Pons (tissue), 1 donor: ENCODE measurements around the gene PKP2.
"Not testable (repeated sequence)": the region's sequence is repeated elsewhere in the genome, so short reads cannot be mapped to it uniquely, and the experiment has no call there.

Experiments
- DNase-seq: peaks from one replicate; pipeline ENCODE4 v3.0.0-alpha.2; 2016; ENCODE audit warnings: low spot score

The PKP2 gene

DNA sequence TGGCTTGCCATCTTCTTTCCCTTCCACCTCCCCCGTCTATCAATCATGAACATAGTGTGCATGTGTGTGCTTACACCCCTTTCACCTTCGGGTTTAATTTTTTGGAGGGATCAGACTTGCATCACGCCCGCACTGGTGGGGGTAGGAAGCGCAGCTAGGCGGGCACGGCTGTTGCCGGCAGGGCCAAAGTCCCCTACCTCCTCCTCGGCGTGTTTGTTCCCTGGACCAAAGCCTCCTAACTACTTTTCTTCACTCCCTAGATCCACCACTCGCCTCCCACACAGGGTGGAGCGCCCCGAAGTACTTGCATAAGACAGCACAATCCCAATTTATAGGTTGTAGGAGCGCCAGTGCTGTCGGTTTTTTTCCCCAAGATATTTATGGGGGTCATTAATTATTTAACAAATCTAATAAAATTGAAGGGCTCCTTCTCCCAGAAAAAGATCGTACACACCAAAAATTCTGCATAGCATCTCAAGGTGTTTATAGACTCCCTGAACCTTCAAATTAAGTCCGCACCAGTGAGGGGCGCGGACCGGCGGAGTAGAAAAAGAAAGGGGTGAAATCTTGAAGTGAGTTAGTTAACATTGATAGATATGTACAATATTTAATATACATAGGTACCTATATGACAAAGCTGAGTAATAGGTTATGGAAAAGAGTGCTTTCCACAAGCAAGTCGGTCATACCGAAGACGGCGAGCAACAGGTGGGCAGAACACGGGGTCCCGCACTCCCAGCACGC is 717 bp downstream of the PKP2 start:
- no peak for DNase-seq

GRCh38 chr12:32894566-32894965 is 2.0 kb downstream of the PKP2 start:
- no peak for DNase-seq

DNA sequence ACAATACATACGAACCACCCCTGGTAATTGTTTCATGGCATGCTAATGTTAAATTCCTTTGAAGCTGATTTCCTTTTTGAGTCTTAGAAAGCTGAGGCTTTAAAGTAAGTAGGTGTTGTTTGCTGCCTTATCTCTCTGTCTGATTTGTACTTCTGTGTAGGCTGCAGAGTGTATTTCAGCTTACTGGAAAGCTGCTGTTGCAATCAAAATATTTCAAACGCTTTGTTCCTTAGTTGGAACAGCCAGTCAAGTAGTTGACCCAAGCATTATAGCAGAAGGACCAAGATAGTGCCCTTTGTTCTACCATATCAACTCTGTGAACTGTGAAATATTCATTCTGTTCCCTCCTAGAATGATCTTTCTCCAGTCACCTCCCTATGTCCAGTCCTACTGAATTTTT is 3.1 kb downstream of the PKP2 start:
- no peak for DNase-seq

DNA sequence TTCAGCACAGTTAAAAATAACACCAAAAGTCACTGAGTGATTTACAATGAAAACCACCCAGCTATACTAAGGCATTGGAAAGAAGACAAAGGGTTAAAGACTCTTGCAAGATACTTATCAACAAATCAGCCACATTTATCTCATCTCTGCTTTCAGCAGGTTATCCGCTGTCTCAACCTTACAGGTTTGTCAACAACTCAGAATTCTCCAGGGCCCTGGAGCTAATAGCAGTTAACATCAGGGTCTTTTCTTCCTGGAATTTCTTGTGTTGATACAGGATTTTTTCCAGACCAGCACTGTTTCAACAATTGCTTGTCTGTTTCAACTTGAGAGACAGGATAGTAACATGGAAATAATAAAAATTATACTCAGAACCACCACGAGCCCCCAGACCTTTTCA is 3.5 kb downstream of the PKP2 start:
- DNase-seq, result no peak

DNA sequence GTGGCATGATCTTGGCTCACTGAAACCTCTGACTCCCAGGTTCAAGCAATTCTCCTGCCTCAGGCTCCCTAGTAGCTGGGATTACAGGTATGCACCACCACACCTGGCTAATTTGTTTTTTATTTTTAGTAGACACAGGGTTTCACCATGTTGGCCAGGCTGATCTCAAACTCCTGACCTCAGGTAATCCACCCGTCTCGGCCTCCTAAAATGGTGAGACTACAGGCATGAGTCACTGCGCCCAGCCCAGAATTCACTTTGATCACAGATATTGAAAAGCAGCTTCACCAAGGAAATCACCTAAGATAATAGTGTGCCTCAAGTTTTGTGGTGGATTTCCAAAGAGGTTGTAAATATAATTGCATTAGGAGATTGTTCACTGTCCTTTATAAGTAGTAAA is 4.2 kb downstream of the PKP2 start:
- DNase-seq, result not testable (repeated sequence)

GRCh38 chr12:32891956-32892355 is 4.6 kb downstream of the PKP2 start:
- DNase-seq, result no peak

DNA sequence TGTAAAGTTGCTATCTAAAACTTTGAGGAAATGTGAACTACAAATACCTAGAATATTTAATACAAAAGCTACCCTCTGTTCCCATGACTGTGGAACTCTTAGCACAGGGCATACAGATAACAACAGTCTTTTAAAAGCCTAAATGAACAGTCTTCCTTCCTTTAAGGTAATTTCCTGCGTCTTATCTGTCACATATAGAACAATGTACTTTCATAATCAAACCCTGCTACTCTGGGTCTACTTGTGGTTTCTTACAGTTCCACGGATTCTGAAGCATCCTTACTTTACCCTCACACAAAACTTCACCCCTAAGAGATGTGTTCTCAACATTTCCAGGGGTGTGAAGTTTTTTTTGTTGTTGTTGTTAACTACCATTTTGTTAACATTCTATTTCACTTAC is 5.1 kb downstream of the PKP2 start:
- DNase-seq, result no peak

GRCh38 chr12:32889011-32889760 is 7.4 kb downstream of the PKP2 start:
- DNase-seq, result no peak

DNA sequence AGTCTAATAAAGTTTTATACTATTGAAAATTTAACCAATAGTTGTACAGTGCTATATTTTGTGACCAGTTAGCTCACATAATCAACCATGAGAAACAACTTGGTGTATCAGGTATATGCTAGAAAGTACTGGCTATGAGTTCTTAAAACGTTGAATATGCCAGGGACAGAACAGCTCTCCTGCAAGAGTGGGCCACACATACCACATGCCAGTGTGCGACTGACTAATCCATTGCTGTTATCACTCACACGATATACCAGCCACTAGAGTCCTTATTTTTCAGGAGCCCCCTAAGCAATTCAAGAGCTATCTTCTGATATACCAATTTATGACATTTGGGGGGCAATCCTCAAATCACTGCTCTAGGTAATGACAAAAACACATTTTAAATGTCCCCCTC is 9.5 kb downstream of the PKP2 start:
- DNase-seq, result no peak

DNA sequence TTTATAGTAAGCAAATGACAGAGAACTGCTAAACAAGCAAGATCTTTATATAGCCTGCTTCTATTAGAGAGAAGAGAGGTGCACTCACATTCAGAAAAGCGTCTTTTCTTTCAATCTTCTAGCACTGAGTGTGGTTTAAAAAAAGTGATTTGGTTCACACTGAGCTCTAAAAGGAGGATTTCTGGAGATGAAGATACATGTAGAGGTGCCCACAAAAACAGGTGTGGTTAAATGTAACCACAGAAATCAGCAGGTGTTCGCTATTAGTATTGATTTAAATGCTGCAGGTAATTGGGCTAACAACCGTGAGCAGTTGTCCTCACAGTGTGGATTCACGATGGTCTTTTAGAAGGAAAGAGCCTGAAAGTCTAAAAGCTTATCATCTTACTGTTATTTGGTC is 10.7 kb downstream of the PKP2 start:
- DNase-seq, result no peak

GRCh38 chr12:32884962-32885361 is 11.6 kb downstream of the PKP2 start:
- DNase-seq, result no peak

- DNase-seq, result no peak
Observed at GRCh38 chr12:32881702-32882101, 14.9 kb downstream of the PKP2 start.

DNA sequence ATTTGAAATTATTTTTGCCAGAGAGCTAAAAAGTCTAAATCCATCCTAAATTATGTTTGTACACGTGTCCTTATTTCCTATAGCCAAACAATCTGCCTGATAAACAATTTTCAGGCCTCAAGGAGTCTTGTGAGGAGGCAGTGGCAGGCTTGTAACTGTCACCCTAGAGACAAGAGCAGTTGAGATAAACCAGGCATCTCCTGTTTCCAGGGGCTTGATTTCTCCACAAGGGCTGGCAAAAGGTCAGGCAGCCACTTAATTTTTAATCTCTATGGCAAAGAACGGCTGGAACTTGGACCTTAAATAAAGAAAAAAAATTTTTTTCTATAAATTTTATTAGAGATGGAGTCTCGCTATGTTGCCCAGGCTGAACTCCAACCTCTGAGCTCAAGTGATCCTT is 15.5 kb downstream of the PKP2 start:
- no peak for DNase-seq

DNA sequence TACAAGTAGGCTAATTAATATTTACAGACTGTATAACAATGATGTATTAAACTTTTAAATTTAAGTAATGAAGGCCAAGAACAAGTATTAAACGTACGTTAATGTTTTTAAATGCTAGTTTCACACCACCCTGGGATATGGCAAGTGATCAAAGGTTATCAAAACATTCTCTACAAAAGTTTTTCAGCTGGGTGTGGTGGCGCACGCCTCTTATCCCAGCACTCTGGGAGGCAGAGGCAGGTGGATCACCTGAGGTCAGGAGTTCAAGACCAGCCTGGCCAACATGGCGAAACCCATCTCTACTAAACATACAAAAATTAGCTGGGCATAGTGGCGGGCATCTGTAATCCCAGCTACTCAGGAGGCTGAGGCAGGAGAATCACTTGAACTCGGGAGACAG is 17.5 kb downstream of the PKP2 start:
- DNase-seq, result not testable (repeated sequence)

GRCh38 chr12:32877601-32878459 is 18.7 kb downstream of the PKP2 start:
- peak; percentile 30 for DNase-seq

DNA sequence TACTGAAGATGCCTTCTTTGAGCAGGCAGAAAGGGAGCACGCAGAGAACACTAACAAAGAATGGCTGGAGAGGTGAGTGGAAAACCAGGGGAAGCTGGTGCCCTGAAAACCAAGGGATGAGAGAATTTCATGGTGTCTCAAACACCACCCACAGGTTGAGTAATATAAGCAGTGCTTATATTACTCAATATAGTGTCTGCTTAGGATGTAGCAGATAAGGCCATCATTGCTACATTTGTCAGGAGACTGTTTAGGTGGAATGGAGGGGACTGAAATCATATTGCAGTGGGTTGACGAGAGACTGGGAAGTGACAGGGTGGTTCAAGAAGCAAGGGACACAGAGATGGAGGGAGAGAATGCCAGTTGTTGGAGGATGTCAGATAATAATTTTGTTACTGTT is 20.6 kb downstream of the PKP2 start:
- no peak for DNase-seq

- DNase-seq, result no peak
Observed at GRCh38 chr12:32874975-32875374, 21.6 kb downstream of the PKP2 start.

DNA sequence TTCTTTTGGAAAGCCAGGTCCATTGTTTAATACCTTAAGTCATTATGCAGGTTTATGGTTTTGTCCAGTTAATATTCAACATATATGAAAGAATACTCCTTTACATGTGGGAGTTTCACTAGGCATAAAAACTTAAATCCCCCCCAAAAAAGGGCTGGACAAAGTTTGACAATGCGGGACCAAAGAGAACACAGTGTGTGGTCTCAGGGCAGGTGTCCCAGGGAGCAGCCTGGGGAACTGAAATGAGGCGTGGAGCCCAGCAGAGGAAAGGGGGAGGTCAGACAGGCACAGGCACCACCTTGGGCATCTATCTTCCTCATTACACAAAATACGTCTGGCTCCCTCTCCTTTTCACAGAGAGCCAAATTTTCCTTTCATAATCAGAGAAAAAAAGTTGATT is 22.5 kb downstream of the PKP2 start:
- DNase-seq, result no peak

- DNase-seq, result not testable (repeated sequence)
Observed at GRCh38 chr12:32872416-32872815, 24.2 kb downstream of the PKP2 start.

DNA sequence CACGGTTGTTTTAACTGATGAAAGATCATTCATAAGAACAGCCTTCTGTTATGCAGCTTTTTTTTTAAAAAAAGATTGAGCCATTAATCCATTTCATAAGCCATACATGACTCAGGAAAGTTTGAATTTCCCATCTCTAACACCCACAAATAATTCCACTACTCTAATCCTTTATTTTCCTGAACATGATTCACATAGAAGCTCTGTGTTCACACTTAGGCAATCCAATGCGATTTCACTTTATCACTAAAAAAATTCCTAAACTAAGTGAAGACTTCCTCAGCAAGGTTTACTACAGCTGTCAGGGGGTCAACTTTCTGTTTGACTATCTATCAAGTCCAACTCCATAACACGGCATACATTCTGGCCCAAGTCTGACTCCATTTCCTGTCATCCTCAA is 25.9 kb downstream of the PKP2 start:
- DNase-seq, result no peak

DNA sequence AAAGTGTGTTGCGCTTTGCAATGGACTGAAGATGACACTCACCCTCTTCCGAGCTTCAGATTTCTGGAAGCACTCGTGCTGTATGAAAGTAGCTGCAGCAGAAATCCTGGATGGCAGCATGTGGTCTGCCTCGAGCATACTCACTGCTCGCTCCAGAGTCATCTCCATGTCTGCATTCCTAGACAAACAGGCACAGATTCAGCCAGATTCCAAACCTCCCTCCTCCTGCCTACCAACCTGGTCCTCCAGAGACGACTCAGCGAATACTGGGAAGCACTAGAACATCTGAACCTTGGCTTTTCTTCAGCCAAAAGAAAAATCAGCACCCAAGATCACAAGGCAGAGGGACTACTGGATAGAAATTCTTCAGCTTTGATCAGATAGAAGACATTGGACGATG is 27.7 kb downstream of the PKP2 start:
- no peak for DNase-seq

DNA sequence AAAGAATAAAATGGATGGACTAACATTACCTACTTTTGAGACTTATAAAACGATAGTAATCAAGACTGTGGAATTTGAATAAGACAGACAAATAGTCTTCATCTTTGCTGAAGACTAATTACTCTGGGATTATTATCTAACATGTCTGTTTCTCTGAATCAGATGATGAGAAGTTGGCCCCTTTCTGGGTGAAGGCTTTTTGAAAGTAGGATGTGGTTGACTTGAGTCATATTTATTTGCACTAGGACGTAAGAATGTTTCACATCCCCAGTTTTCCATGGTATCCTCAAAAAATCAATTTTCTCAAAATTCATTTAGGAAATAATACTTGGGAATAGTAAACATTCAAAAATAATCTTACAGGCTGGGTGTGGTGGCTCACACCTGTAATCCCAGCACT is 31.8 kb downstream of the PKP2 start:
- no peak for DNase-seq

DNA sequence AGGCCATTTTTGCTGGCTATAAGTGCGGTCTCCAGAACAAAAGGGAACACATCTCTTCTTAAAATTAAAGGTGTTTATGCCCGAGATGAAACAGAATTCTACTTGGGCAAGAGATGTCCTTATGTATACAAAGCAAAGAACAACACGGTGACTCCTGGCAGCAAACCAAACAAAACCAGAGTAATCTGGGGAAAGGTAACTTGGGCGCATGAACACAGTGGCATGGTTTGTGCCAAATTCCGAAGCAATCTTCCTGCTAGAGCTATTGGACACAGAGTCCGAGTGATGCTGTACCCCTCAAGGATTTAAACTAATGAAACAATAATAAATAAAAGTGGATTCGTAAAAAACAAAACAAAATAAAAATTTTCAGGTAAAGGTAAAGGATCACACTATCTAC is 33.4 kb downstream of the PKP2 start:
- no peak for DNase-seq
